ENCODE measurements around the gene TUBGCP3.

TUBGCP3 gene

DNA sequence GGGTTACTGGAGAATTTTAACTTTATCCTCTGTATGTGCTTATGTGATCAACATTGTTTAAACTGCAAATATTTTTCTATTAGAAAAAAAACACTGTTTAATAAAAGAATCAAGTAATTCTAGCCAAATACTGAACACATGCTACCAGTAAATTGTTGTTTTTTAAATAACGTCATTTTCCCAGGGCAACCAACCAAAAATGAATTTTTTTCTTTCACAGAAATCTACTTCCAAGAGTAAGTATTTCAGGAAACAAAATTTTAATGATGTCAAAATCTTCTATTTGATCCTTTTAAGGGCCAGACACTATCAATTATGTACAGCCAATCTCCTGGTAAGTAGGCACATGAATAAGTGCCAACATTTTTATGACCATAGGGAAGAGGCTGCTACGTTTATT lies 57.1 kb downstream of the TUBGCP3 start:
- TF ChIP-seq CTCF (IDR thresholded peaks at IDR 0.05) = no peak
- no peak for DNase-seq (ENCODE audit: low spot score)
- Histone ChIP-seq H3K27ac (no peak overlapping the region), H3K4me3 (no peak overlapping the region)

DNA sequence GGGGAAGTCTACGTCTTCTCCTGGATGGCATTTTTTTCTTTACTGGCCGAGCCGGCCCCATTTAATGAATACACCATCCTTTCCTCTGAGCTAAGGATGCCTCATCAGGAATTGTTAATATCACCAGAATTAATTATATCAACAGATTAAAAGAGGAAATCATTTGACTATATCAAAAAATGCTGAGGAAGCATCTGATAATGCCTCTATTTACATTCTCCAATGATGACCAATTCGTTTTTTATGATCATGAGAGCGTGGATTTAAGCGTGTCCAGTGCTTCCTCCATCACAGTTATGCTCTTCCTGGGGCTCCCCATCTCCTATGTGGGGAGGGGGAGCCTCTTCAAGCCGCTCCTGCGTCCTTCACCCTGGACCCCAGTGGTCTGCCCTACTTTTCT lies 58.7 kb downstream of the TUBGCP3 start:
- Histone ChIP-seq H3K4me3 (no peak overlapping the region), H3K27ac (no peak overlapping the region)
- no peak for TF ChIP-seq CTCF (IDR thresholded peaks at IDR 0.05)
- DNase-seq (ENCODE audit: low spot score) = no peak

- H3K27ac ChIP-seq = no peak overlapping the region
- TF ChIP-seq CTCF (IDR thresholded peaks at IDR 0.05) = no peak
- DNase-seq (ENCODE audit: low spot score) = no peak
- no peak overlapping the region for H3K4me3 ChIP-seq
Observed at GRCh38 chr13:112526146-112526853, 61.7 kb downstream of the TUBGCP3 start.

GRCh38 chr13:112525356-112525945 lies 62.5 kb downstream of the TUBGCP3 start:
- no peak for TF ChIP-seq CTCF (IDR thresholded peaks at IDR 0.05)
- Histone ChIP-seq H3K4me3 (no peak overlapping the region), H3K27ac (no peak overlapping the region)
- no peak for DNase-seq (ENCODE audit: low spot score)

GRCh38 chr13:112522578-112522977 lies 65.4 kb downstream of the TUBGCP3 start:
- Histone ChIP-seq H3K27ac (no peak overlapping the region), H3K4me3 (no peak overlapping the region)
- no peak for DNase-seq (ENCODE audit: low spot score)
- TF ChIP-seq CTCF (IDR thresholded peaks at IDR 0.05) = no peak

- no peak overlapping the region for H3K27ac ChIP-seq
- no peak for DNase-seq (ENCODE audit: low spot score)
- TF ChIP-seq CTCF (IDR thresholded peaks at IDR 0.05) = no peak
- H3K4me3 ChIP-seq = no peak overlapping the region
Observed at GRCh38 chr13:112521073-112521685, 66.8 kb downstream of the TUBGCP3 start.

Data from coronary artery (tissue), 2 donors.